Activated naive CD4-positive, alpha-beta T cell treated with anti-CD3 and anti-CD28 coated beads, Interleukin-2, amount 50 U/mL, for 24 hours (primary cell): ENCODE data around the gene ZNF382.

Experiments
- H3K27ac Mint-ChIP-seq: one replicate; pipeline ENCODE4 v1.8.0; 2021; ENCODE audit warnings: mild to moderate bottlenecking, mixed read lengths
- H3K27me3 Mint-ChIP-seq: one replicate; pipeline ENCODE4 v1.8.0; 2021; ENCODE audit warnings: mixed read lengths
- H3K36me3 Mint-ChIP-seq: one replicate; pipeline ENCODE4 v1.8.0; 2021; ENCODE audit warnings: mixed read lengths
- H3K4me1 Mint-ChIP-seq: one replicate; pipeline ENCODE4 v1.8.0; 2021; ENCODE audit warnings: mixed read lengths
- H3K4me3 Mint-ChIP-seq: one replicate; pipeline ENCODE4 v1.8.0; 2021; ENCODE audit warnings: mild to moderate bottlenecking, mixed read lengths
- H3K9me3 Mint-ChIP-seq: one replicate; pipeline ENCODE4 v1.8.0; 2021; ENCODE audit warnings: mixed read lengths

The ZNF382 gene

GRCh38 chr19:36646746-36647145 is 41.6 kb downstream of the ZNF382 start:
- H3K9me3 Mint-ChIP-seq = peaks cover 12% of the 10 kb centered on the region
- no peaks in the 10 kb centered on the region for H3K27me3 Mint-ChIP-seq
- H3K4me3 Mint-ChIP-seq = no peak overlapping the region
- no peaks in the 10 kb centered on the region for H3K4me1 Mint-ChIP-seq
- H3K36me3 Mint-ChIP-seq = peaks cover 50% of the 10 kb centered on the region
- H3K27ac Mint-ChIP-seq = no peak overlapping the region

DNA sequence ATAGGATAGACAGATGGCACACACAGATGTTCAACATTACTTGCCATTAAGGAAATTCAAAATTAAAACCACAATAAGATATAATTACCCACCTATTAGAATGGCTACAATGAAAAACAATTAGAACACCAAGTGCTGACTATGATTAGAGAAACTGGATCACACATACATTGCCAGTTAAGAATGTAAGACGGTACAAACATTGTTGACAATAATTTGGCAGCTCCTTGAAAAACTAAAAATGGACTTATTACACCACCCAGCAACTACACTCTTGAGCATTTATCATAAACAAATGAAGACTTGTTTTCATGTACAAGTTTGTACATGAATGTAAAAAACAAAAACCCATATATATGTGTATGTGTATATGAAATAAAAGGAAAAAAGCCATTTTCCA is 47.8 kb downstream of the ZNF382 start:
- Mint-ChIP-seq H3K4me1 (no peaks in the 10 kb centered on the region), H3K4me3 (no peak overlapping the region), H3K27me3 (no peaks in the 10 kb centered on the region), H3K9me3 (peaks cover 28% of the 10 kb centered on the region), H3K27ac (no peak overlapping the region), H3K36me3 (peaks cover 63% of the 10 kb centered on the region)

- Mint-ChIP-seq H3K9me3 (peaks cover 23% of the 10 kb centered on the region), H3K4me3 (peak overlapping the region; percentile 97), H3K27me3 (no peaks in the 10 kb centered on the region), H3K4me1 (peaks cover 37% of the 10 kb centered on the region), H3K36me3 (peaks cover 54% of the 10 kb centered on the region), H3K27ac (peak overlapping the region; percentile 92)
Measured at GRCh38 chr19:36665832-36666231, 60.7 kb downstream of the ZNF382 start.

GRCh38 chr19:36668646-36669045 is 63.5 kb downstream of the ZNF382 start:
- H3K36me3 Mint-ChIP-seq = peaks cover 57% of the 10 kb centered on the region
- peaks cover 22% of the 10 kb centered on the region for H3K9me3 Mint-ChIP-seq
- H3K27ac Mint-ChIP-seq = no peak overlapping the region
- peak overlapping the region; percentile 32 for H3K4me3 Mint-ChIP-seq
- H3K4me1 Mint-ChIP-seq = peaks cover 37% of the 10 kb centered on the region
- no peaks in the 10 kb centered on the region for H3K27me3 Mint-ChIP-seq

GRCh38 chr19:36672368-36672767 is 67.3 kb downstream of the ZNF382 start:
- Mint-ChIP-seq H3K27ac (no peak overlapping the region), H3K9me3 (peaks cover 5% of the 10 kb centered on the region), H3K4me1 (peaks cover 13% of the 10 kb centered on the region), H3K36me3 (peaks cover 44% of the 10 kb centered on the region), H3K27me3 (no peaks in the 10 kb centered on the region), H3K4me3 (no peak overlapping the region)

- Mint-ChIP-seq H3K9me3 (peaks cover 6% of the 10 kb centered on the region), H3K4me1 (peaks cover 2% of the 10 kb centered on the region), H3K27ac (no peak overlapping the region), H3K4me3 (no peak overlapping the region), H3K36me3 (peaks cover 50% of the 10 kb centered on the region), H3K27me3 (no peaks in the 10 kb centered on the region)
Measured at GRCh38 chr19:36674201-36674600, 69.1 kb downstream of the ZNF382 start.

DNA sequence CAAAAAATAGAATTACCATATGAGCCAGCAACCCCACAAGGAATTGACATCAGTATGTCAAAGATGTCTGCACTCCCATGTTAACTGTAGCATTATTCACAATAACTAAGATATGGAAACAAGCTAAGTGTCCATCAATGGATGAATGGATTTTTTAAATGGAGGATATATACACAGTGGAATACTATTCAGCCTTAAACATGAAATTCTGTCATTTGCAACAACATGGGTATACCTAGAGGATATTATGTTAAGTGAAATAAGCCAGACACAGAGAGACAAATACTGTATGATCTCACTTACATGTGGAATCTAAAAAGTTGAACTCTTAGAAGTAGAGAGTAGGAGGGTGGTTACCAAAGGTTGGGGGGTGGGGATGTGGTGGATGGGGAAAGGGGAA is 74.3 kb downstream of the ZNF382 start:
- Mint-ChIP-seq H3K36me3 (peaks cover 51% of the 10 kb centered on the region), H3K9me3 (peaks cover 29% of the 10 kb centered on the region), H3K27me3 (no peaks in the 10 kb centered on the region), H3K4me1 (peaks cover 2% of the 10 kb centered on the region), H3K27ac (no peak overlapping the region), H3K4me3 (no peak overlapping the region)
